IPS-NIHi7 (cell line): ENCODE results near the gene DIP2B.

Source experiments
- DNase-seq: peaks from one replicate; pipeline ENCODE4 v3.0.0; 2012; ENCODE audit warnings: mixed read lengths; ENCODE audit errors: extremely low spot score

The DIP2B gene

DNA sequence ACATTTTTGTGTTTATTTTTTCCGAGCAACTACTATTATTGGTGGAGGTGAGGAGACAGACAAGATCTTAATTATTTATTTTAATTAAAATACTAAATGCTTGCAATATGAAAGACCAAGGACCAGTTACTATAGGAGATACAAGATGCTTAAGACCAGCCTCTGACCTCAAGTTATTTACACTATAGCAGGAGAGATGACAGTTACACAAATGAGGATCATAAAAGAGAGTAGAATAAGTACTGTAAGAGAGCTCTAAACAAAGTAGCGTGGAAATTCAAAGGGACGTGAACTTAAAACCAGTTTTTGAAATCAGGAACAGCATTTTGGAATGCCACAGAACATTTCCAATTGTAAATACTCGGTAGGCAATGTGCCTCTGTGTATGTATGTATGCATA, 131.1 kb downstream of the DIP2B start:
- no peak for DNase-seq

DNA sequence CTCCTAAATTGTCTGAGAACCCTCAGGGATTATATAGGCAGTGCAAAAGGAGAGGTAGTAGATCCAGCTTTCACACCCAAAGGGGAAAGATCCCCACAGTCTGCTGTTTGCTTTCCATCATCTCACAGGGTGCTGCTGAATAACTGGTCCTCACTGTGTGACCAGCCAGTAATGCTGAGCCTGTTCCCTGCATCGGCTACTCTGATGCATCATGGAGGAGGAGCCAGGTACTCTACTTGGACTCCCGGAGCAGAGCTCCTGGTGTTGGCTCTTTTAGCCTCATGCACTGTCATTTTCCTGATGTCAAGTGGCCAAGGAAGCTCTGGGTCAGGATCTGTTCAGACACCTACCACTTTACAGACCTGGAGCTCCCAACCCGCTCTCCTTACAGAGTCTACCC, 131.7 kb downstream of the DIP2B start:
- DNase-seq = no peak

DNA sequence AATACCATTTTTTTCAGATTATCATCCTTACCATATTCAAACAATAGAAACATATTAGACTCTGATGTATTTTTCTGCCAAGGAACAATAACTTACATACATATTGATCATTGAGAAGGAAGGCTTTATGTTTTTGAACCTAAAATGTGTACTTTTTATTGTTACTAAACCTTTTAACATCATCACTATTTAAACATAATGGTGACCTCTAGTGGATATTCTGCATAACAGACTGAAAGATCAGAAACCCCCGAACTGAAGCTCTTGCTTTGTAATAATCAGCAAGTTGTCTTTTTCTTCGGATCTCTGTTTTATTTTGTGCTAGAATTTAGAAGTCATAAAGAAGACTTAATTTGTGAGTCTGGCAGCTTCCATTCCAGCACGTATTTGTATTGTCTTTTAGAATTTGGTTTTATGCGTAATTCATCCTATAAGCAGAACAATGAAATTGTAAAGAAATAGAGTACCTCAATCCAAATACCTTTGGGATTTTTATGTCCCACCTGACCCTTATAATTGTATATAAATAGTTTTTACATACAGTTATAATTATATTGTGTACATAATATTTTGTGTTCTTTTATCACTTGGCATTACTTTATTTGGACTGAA, 133.2 kb downstream of the DIP2B start:
- no peak for DNase-seq

DNA sequence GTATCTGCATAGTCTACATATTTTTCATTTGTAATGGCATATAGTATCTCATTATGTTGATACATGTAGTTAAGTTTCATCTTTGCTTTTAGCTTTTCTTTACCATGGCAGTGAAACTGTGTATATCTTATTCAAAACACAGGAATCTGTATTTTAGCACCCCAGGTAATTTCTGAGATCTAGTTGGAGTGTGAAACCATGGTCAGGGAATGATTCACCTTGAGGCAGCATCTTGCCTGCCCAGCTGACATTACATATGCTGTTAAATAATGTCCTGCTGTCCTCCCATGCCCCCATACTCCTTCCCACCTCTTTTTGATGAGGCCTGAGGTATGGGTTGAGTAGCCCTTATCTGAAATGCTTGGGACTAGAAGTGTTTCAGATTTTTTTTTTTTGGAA, 133.7 kb downstream of the DIP2B start:
- no peak for DNase-seq

GRCh38 chr12:50639721-50640120, 134.9 kb downstream of the DIP2B start:
- DNase-seq = no peak

- DNase-seq = no peak
Observed at GRCh38 chr12:50640321-50640939, 135.6 kb downstream of the DIP2B start.

GRCh38 chr12:50641566-50641965, 136.8 kb downstream of the DIP2B start:
- peak; percentile 41 for DNase-seq

DNA sequence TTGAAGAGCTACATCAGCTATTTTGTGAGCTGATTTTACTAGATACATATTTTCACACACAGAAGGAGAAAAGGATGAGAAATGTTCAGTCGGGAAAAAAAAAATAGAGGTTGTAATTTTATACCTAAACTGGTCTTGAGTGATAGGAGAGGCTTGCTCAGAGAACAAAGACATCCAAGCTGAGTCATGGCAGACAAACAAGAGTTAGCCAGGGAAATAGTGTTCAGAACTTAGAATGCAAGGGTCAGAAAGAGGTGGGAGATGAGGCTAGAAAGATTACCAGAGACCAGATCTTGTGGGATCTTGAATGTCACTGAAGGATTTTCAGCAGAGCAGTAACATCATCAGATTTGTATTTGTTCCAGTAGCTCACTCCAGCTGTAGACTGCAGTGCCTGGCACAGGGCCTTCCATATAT, 137.3 kb downstream of the DIP2B start:
- no peak for DNase-seq

DNA sequence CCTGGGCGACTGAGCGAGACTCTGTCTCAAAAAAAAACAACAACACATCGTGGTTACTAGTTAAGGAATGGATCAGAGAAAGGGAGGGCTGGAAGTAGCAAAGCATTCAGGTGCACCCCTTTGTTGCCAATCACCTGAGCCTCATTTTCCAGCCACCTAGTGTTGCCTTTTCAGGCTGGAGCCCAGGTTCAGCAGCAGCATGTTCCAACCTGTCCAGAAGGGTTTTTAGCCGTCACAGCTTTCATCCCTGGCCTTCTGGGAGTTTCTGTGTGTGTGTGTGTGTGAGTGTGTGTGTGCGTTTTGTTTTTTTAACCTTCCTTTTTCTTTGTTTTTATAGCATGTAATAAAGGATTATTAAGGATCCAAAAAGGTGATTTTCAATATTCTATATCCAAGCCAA, 138.0 kb downstream of the DIP2B start:
- no peak for DNase-seq

- no peak for DNase-seq
Observed at GRCh38 chr12:50647031-50647430, 142.2 kb downstream of the DIP2B start.

- peak; percentile 31 for DNase-seq
Observed at GRCh38 chr12:50647479-50647878, 142.7 kb downstream of the DIP2B start.

GRCh38 chr12:50650285-50650684, 145.5 kb downstream of the DIP2B start:
- no peak for DNase-seq

- no peak for DNase-seq
Observed at GRCh38 chr12:50655374-50655921, 150.7 kb downstream of the DIP2B start.

DNA sequence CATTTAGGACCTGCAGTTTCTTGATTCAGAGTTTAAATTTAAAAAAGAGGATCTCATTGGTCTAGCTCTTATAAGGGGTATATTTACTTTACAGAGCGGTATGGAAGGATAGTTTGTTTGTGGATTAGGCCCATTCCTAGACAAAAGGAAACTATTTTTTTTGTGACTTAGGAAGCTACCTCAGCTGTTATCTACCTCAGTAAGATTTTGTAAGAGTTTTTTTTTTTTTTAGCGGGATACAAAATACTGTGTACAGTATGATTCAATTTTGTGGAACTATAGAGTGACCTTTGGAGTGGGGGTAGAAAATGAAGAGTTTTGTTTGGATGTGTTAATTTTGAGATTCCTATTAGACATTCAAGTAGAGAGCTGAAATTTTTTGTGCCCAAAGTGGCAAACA, 154.5 kb downstream of the DIP2B start:
- DNase-seq = no peak

- no peak for DNase-seq
Observed at GRCh38 chr12:50659690-50660424, 155.1 kb downstream of the DIP2B start.

- DNase-seq = no peak
Observed at GRCh38 chr12:50660425-50660822, 155.6 kb downstream of the DIP2B start.

DNA sequence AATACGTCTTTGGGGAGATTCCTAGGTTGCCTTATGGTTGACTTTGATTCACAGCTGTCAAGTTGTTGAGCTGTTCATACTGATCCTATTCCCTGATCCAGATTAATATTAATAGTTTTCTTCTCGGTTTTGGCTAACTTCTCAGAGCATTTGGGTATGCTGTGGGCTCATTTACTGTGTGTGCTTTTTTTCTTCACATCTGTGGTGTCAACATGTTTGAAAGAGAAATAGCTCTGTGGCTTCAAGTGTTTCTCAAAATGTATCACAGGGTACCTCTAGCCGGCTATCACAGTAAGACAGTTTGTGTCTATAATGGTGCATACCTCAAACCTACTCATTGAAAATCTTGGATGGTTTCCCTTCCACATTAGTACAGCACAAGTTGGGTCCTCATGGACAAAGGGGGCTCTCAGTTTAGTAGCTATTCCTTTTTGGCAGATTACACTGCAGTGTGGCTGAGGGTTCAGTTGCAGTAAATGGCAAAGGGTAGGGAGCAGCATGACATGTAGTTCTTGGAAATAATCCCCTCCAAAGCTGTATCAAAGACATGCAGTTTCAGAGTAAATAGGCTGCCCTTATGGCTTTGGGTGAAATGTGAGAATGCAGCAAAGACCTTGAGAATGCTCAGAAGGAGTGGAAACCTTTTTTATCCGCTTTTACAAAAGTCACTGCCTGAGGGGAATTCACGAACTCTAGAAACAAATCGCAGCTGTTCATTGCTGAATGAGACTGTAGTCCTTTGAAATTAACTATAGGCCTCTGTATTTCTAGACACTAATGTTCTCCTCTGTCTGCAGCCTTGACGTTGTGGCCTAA, 156.7 kb downstream of the DIP2B start:
- no peak for DNase-seq

DNA sequence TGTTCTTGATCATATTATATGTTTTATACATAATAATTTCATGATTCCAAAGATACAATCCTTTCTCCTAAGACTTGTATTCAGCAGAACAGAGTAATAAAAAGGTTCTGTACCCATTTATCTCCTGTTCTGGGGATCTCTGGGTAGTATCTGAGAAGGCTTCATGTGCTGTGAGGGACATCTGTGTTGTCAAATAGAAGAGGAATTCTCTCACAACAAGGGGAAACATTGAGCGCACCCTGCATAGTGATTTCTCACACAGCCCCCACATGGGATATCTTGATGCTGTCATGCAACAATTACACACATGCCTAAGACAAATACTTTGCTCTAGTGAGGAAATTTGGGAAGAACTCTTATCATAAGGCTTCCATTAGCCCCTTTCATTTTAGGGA, 157.3 kb downstream of the DIP2B start:
- DNase-seq = no peak

DNA sequence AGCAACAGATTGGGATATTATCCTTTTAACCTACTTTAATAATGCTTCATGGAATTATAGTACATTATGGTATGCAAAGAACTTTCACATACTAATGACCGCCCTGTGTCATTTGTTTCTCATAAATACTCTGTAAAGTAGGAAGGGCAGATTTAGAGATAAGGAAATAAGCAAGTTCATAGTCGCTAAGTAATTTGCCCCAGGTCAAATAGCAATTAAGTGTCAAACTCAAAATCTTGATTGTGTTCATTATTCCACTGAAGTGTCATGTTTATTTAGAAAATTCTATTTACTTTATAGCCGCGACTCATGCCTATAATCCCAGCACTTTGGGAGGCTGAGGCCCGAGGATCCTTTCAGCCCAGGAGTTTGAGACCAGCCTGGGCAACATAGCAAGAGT, 160.4 kb downstream of the DIP2B start:
- DNase-seq = no peak

GRCh38 chr12:50665609-50666008, 160.8 kb downstream of the DIP2B start:
- no peak for DNase-seq

- DNase-seq = no peak
Observed at GRCh38 chr12:50666023-50666422, 161.2 kb downstream of the DIP2B start.

DNA sequence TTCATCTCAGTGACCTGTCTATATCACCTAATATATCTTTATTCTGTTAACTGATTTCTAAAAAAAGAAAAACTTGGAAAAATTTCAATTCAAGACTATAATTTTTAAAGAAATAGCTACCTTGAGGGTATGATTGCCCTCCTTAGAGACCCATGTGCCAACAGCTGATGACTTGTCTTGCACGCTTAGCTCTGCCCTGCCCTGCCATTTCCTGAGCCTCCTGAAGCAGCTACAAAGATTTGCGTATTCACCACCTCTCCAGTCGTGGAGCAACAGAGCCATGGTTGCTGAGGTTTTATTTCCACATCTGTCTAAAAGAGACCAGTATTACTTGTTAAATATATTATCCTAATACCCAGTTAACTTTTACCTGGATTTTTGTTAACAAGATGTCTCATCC, 167.4 kb downstream of the DIP2B start:
- no peak for DNase-seq
